Left ventricle myocardium superior (tissue), 1 donor: ENCODE results near the gene LAYN. TPM values are rescaled to one million over a fixed set of nuclear protein-coding genes. Genes with fewer than 3 reads are reported as not detected.

Experiments used
- ATAC-seq: fragments of 200-7000 bp; cut with Tn5 transposase; one replicate; pipeline ENCODE4 v1.9.1; 2020; ENCODE audit warnings: mild to moderate bottlenecking, moderate library complexity
- DNase-seq: peaks from one replicate; pipeline ENCODE4 v3.0.0-alpha.2; 2020
- intact Hi-C: fragments of 100-400 bp; cut with micrococcal nuclease; formaldehyde crosslinking; loops from one replicate; pipeline ENCODE4 v1.11.0; 2022
- total RNA-seq: library from RNA; stranded (reverse); fragmentation: NEBNext Ultra II Directional; extraction: Animal tissue kit (Norgen Biotek cat#: 25700); gene quantifications from one replicate; pipeline ENCODE4 v1.2.1, GENCODE V29; 2021
- donor health status: DM: no; HTN: yes; CAD: no; lungs with severe emphysema.

LAYN gene
- total RNA-seq, 1 donor from 2014 or later = 3.8 TPM

GRCh38 chr11:111582881-111583280 is 42.4 kb downstream of the LAYN start:
- no peak for DNase-seq
- no peak for ATAC-seq
- intact Hi-C loops = no loop called here

- peak; percentile 41 for DNase-seq
- no peak for ATAC-seq
- intact Hi-C loops = no loop called here
Observed at GRCh38 chr11:111585371-111585770, 44.9 kb downstream of the LAYN start.

- intact Hi-C loops = no loop called here
- ATAC-seq (peak; percentile 53), DNase-seq (no peak)
Observed at GRCh38 chr11:111586388-111586831, 45.9 kb downstream of the LAYN start.

GRCh38 chr11:111589114-111589513 is 48.6 kb downstream of the LAYN start:
- ATAC-seq (no peak), DNase-seq (no peak)
- intact Hi-C loops = no loop called here

GRCh38 chr11:111589886-111590499 is 49.5 kb downstream of the LAYN start:
- no peak for DNase-seq
- no peak for ATAC-seq
- intact Hi-C loops = no loop called here

- ATAC-seq = no peak
- intact Hi-C loops = no loop called here
Observed at GRCh38 chr11:111591187-111591960, 50.9 kb downstream of the LAYN start.

GRCh38 chr11:111592491-111592890 is 52.0 kb downstream of the LAYN start:
- ATAC-seq (no peak), DNase-seq (no peak)
- intact Hi-C loops = no loop called here

More at GRCh38 chr11:111591187-111591960, 50.9 kb downstream of the LAYN start:
- no peak for DNase-seq

- DNase-seq = no peak
- no peak for ATAC-seq
- intact Hi-C loops = no loop called here
Observed at GRCh38 chr11:111596319-111596718, 55.8 kb downstream of the LAYN start.

- ATAC-seq (no peak), DNase-seq (no peak)
- intact Hi-C loops = no loop called here
Observed at GRCh38 chr11:111598148-111598547, 57.6 kb downstream of the LAYN start.

- intact Hi-C loops = no loop called here
- no peak for DNase-seq
- ATAC-seq = no peak
Observed at GRCh38 chr11:111598559-111598958, 58.0 kb downstream of the LAYN start.

GRCh38 chr11:111601636-111601978 is 61.1 kb downstream of the LAYN start:
- no peak for DNase-seq
- intact Hi-C loops = loop anchor here (5.0 kb wide), 1 partner anchor 241 kb away; no protein-coding TSS in a partner anchor
- ATAC-seq = no peak

- DNase-seq = peak; percentile 97
- peak; percentile 94 for ATAC-seq
- intact Hi-C loops = loop anchor here (2.0 to 5.0 kb wide), 2 partner anchors 175 to 240 kb away; no protein-coding TSS in a partner anchor
Observed at GRCh38 chr11:111601979-111602864, 61.7 kb downstream of the LAYN start, which contains the start of gene SIK2. Gene SIK2, plus strand, starts transcription at chr11:111602449. Its CDS starts 115 bp downstream, at chr11:111602564.

- intact Hi-C loops = loop anchor here (2.0 to 5.0 kb wide), 2 partner anchors 174 to 239 kb away; no protein-coding TSS in a partner anchor
- DNase-seq = no peak
Observed at GRCh38 chr11:111602865-111603610, 62.5 kb downstream of the LAYN start.

GRCh38 chr11:111603611-111604130 is 63.2 kb downstream of the LAYN start:
- DNase-seq (no peak), ATAC-seq (no peak)

More at GRCh38 chr11:111602865-111603610, 62.5 kb downstream of the LAYN start:
- ATAC-seq = peak; percentile 47

GRCh38 chr11:111604392-111605009 is 64.0 kb downstream of the LAYN start:
- DNase-seq = no peak
- no peak for ATAC-seq
- intact Hi-C loops = loop anchor here (5.0 kb wide), 1 partner anchor 238 kb away; no protein-coding TSS in a partner anchor

More at GRCh38 chr11:111603611-111604130, 63.2 kb downstream of the LAYN start:
- intact Hi-C loops = loop anchor here (2.0 to 5.0 kb wide), 2 partner anchors 173 to 239 kb away; no protein-coding TSS in a partner anchor

GRCh38 chr11:111605681-111606080 is 65.2 kb downstream of the LAYN start:
- no peak for ATAC-seq
- intact Hi-C loops = no loop called here
- DNase-seq = no peak

GRCh38 chr11:111606986-111607385 is 66.5 kb downstream of the LAYN start:
- ATAC-seq (no peak), DNase-seq (no peak)
- intact Hi-C loops = no loop called here

GRCh38 chr11:111607751-111608150 is 67.2 kb downstream of the LAYN start:
- ATAC-seq = no peak
- intact Hi-C loops = no loop called here

More at GRCh38 chr11:111607751-111608150, 67.2 kb downstream of the LAYN start:
- no peak for DNase-seq
